Ishikawa (cell line): ENCODE data around the gene OR2AE1.

Experiments
- RAD21 ChIP-seq: IDR thresholded peaks from 2 replicates; pipeline ENCODE4 v1.6.1; 2012; ENCODE audit warnings: low read depth
- TAF1 ChIP-seq: IDR thresholded peaks from 2 replicates; pipeline ENCODE4 v1.6.1; 2012; ENCODE audit warnings: low read depth, mild to moderate bottlenecking

- no peak for TF ChIP-seq RAD21
- TF ChIP-seq TAF1, result no peak
Observed at GRCh38 chr7:99860281-99861127, 16.3 kb downstream of the OR2AE1 start.
